SHP77 (cell line): ENCODE results near the gene MPHOSPH9.

Experiments
- DNase-seq, 2 experiments: peaks; one replicate each; lab custom pipeline; 2025; lab: John Stamatoyannopoulos, UW

MPHOSPH9 gene

DNA sequence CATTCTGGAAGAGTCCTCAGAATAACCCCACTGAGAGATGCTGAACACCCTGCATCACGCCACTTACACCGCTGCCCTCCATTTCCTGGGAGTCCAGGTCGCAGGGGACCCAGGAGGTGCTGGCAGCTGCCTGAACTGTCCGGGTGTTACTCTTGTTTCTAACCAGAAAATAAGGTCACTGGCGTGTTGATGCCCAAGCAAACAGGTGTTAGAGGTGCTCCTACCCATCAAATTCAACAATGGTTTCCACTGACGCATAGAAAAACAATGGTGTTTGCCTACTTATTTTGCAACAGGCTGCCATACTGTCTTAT lies 105.8 kb downstream of the MPHOSPH9 start:
- peak; percentile 21 to 69 for DNase-seq

- peak; percentile 52 to 71 for DNase-seq
Measured at GRCh38 chr12:123126294-123127181, 106.4 kb downstream of the MPHOSPH9 start.

GRCh38 chr12:123122626-123123025 lies 110.3 kb downstream of the MPHOSPH9 start:
- DNase-seq = no peak

- DNase-seq = no peak
Measured at GRCh38 chr12:123121670-123122069, 111.3 kb downstream of the MPHOSPH9 start.

DNA sequence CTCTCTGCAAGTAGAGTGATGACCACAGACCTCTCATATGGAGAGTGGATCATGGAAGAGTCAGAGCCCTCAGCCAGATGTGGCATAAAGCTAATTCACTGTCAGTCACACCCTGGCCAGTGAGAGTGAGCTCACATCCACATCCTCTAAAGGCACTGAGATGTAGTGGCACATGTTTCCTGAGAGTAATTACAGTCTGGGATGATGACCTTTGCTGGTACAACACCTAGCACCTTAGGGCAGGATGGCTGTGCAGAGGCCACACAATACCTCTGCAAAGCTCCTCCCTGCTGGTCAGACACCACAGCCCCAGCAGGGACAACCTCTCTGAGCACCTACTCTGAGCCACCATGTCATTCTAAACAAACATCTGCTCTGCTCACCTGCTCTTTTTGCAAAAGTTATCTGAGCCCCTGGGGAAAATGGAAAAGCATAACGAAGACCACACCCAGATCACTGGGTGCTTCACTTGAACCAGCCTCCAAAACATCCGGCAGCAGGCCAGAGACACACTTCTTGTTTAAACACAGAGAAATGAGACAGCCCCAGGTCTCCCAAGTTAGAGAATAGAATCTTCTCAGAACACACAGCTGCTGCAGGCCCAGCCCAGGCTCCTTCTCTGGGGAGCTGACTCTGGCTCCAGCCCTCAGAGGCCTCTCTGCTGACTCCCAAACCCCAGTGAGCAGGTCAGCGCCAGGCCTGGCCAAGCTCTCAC lies 112.3 kb downstream of the MPHOSPH9 start:
- DNase-seq = peak; percentile 74 to 75

GRCh38 chr12:123119808-123120207 lies 113.1 kb downstream of the MPHOSPH9 start:
- DNase-seq = peak in 1 of 2 experiments; percentile 30

GRCh38 chr12:123118497-123118896 lies 114.4 kb downstream of the MPHOSPH9 start:
- peak; percentile 91 for DNase-seq

DNA sequence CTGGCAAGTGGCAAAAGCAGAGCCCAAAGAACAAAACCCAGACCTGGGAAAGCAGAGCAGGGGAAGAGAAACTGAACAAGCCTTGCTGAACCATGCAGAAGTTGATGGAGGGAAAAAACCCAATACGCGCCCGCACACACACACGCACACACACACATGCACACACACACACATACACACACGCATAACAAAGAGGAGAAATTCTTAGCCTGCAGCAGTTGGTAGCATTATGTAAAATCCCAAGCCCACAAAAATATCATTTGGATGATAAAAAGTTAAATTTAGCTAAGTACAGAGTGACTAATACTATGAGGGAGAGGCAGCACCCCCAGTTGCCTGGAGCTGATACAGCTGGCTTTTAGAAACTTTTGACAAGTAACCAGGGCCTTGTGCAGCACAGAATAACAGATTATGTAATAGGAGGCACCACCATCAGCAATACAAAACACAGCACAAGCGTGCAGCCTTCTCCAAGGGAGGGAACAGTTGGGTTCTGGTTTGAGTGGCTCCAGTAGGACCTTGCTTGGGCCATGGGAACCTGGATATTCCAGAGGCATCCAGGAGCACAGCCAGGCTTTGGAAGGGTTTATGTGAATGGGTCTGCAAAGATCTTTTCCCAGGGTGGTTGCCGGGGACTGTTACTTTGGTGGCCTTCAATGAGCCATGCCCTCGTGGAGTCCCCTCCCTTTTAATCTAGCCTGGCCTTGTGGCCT lies 117.4 kb downstream of the MPHOSPH9 start:
- no peak for DNase-seq

DNA sequence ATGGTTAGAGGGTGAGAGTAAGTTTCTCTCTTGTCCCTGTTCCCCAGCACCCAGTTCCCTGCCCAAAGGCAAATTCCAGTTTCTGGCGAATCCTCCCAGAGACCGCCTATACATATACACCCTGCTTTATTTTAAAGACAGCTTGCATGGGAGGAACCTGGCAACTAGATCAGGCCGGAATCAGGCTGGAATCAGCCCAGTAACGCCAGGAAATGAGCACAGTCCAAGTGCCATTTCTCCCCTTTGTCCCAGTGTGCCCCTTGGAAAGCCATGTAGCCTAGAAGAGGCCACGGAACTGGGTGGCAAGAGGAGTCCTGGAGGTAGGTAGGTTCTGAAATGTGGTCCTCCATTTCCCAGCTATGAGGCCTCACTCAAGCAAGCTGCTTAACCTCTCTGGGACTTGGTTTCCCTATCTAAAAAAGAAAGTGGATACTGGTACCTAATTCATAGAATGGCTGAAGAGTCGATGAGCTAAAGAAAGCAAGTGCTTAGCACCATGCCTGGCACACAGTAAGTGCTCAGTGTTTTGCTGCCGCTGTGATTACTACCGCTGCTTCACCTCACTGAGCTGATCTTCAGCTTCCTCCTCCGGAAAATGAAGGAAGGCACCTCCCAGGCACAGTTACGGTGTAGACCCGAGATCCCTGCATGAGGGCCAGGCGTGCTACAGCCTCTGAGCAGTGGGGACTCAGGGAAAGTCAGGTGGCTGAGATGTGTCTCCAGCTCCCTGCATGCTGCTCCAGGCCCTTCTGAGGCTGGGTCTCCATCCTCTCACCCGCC lies 118.4 kb downstream of the MPHOSPH9 start:
- DNase-seq = no peak

DNA sequence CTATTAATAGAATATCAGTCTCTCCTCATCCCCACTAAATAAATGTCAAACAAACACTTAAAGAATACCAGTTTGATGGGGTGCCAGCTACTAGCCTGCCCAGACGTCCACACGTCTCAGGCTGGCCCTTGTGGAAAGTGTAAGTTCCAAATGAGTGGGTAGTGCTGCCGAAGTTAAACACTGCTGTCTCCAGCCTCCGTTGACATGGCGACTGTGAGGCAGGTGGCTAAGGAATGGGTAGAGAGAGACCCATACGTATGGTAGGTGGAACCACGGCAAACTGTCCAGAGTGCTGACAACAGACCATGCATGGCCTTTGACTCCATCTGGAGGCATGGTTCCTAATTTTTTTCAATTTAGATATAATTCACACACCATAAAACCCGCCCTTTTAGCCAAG lies 119.9 kb downstream of the MPHOSPH9 start:
- DNase-seq = peak; percentile 59 to 77

DNA sequence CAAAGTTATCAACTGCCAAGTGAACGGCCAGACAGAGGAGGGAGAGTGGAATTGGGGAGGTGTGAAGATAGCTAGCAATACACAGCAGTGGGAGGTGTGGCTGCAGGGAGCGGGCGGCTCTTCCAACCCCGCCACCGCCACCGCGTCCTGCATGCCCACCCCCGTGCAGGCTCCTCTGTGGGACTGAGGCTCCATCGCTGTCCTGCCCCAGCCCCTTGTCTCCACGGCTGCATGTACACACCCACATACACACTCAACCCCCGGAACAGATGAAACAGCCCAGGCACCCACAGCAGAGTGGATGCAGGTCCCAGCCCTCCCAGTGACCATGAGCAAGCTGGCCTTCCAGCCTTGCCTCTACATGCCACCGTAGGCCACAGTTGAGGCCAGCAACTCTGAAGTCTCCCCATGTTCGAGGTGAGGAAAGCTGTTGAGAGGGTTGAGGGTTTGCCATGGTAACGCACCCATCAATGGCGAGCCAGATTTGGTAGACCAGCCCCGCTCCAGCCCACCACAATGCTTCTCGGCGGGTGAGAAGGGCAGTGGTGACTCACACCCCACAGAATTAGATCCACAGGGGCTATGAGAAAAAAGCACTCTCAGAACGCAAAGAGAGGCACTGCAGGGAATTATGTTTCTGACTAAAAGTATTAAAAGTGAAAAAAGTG lies 121.3 kb downstream of the MPHOSPH9 start:
- DNase-seq = no peak

GRCh38 chr12:123109319-123109772 lies 123.6 kb downstream of the MPHOSPH9 start:
- no peak for DNase-seq

DNA sequence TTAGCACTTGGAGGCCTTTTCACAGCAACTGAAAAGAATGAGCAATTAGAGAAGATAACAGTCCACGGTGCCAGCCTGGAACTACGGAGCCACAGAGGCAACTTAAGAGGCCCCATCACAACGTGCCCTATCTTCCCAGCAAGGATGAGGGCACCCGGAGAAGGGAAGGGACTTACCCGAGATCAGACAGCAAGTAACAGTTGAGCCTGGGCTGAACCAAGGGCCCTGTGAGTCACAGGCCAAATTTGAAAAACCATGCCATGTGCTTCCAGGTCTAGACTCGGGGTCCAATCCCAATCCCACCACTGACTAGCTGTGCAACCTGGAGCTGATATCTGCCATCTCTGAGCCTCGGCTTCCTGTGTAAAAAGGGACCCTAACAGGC lies 124.3 kb downstream of the MPHOSPH9 start:
- no peak for DNase-seq

- DNase-seq = no peak
Measured at GRCh38 chr12:123107926-123108681, 124.8 kb downstream of the MPHOSPH9 start.

GRCh38 chr12:123106640-123107359 lies 126.1 kb downstream of the MPHOSPH9 start:
- peak in 1 of 2 experiments; percentile 74 for DNase-seq

- peak; percentile 95 to 97 for DNase-seq
Measured at GRCh38 chr12:123105211-123105826, 127.6 kb downstream of the MPHOSPH9 start.

- no peak for DNase-seq
Measured at GRCh38 chr12:123104809-123105208, 128.1 kb downstream of the MPHOSPH9 start.
